Panc1 (cell line): ENCODE measurements around the gene FIS1. TPM values are rescaled to one million over a fixed set of nuclear protein-coding genes. Genes with fewer than 3 reads are reported as not detected.

Source experiments
- ATAC-seq: fragments of 200-7000 bp; cut with Tn5 transposase; 2 replicates; pipeline ENCODE4 v1.9.1; 2020; ENCODE audit warnings: mild to moderate bottlenecking, moderate library complexity
- BruUV-seq: library from RNA; stranded (reverse); fragments of 400-500 nt; replicated peaks from 2 replicates; lab custom pipeline; 2021; lab: Mats Ljungman, UMichigan
- CTCF ChIA-PET: fragments of 300-600 bp; sonication (Branson Sonifier 250); formaldehyde crosslinking; loops from one replicate; lab custom pipeline; 2022; ENCODE audit warnings: antibody characterized with exemption; lab: Charles Lee
- POLR2A ChIA-PET: fragments of 300-600 bp; sonication (Branson Sonifier 250); formaldehyde crosslinking; loops from one replicate; lab custom pipeline; 2022; ENCODE audit warnings: antibody characterized with exemption; lab: Charles Lee
- DNase-seq: peaks from one replicate; pipeline ENCODE4 v3.0.0-alpha.2; 2010; ENCODE audit warnings: low read depth, low spot score
- H3K27ac ChIP-seq: 2 replicates; pipeline ENCODE4 v1.5.1; 2011; ENCODE audit warnings: mild to moderate bottlenecking, low read length, inconsistent platforms
- H3K27me3 ChIP-seq: fragments of 200-500 bp; sonication (Bioruptor generic); 2 replicates; pipeline ENCODE4 v1.6.0; 2014; ENCODE audit warnings: low read length, inconsistent platforms; ENCODE audit not compliant: control insufficient read depth, insufficient read depth
- H3K36me3 ChIP-seq: fragments of 200-500 bp; sonication (Bioruptor generic); 2 replicates; pipeline ENCODE4 v1.5.1; 2014; ENCODE audit warnings: inconsistent platforms, mild to moderate bottlenecking, low read length, moderate library complexity; ENCODE audit not compliant: control insufficient read depth, insufficient read depth
- H3K4me1 ChIP-seq: 2 replicates; pipeline ENCODE4 v1.5.1; 2011; ENCODE audit warnings: inconsistent platforms, mild to moderate bottlenecking, low read length, moderate library complexity; ENCODE audit not compliant: control insufficient read depth, insufficient read depth
- H3K4me3 ChIP-seq, 2 experiments: 2 replicates each; pipeline ENCODE4 v1.5.1; 2011 to 2012; ENCODE audit warnings: low read depth in 2 of 2, low read length in 2 of 2, mild to moderate bottlenecking in 2 of 2, inconsistent platforms in 1 of 2, moderate library complexity in 1 of 2
- H3K9me3 ChIP-seq: fragments of 200-500 bp; sonication (Bioruptor generic); 2 replicates; pipeline ENCODE4 v1.5.1; 2014; ENCODE audit warnings: low read depth, mild to moderate bottlenecking, inconsistent platforms, low read length, moderate library complexity; ENCODE audit not compliant: control insufficient read depth, insufficient read depth
- CTCF ChIP-seq: fragments of 450-650 bp; IDR thresholded peaks from 2 replicates; pipeline ENCODE4 v1.5.1; 2017; ENCODE audit warnings: mild to moderate bottlenecking
- POLR2AphosphoS5 ChIP-seq: IDR thresholded peaks from 2 replicates; pipeline ENCODE4 v1.6.1; 2012; ENCODE audit warnings: mild to moderate bottlenecking, low read depth, low read length, moderate library complexity
- SIN3A ChIP-seq: IDR thresholded peaks from 2 replicates; pipeline ENCODE4 v1.6.1; 2012; ENCODE audit warnings: low read depth, mild to moderate bottlenecking, low read length, moderate library complexity, borderline replicate concordance; ENCODE audit not compliant: insufficient read depth
- TCF7L2 ChIP-seq: IDR thresholded peaks from 2 replicates; pipeline ENCODE4 v1.6.1; 2011; ENCODE audit warnings: mild to moderate bottlenecking, low read depth, low read length, inconsistent platforms
- in situ Hi-C: cut with HindIII; loops from 2 replicates; pipeline ENCODE4 v1.10.0; 2016; ENCODE audit warnings: low sequenced_read_pairs, low pct_unique_long_range_greater_than_20kb
- intact Hi-C: fragments of 100-400 bp; cut with micrococcal nuclease; formaldehyde crosslinking; loops from one replicate; pipeline ENCODE4 v1.10.0; 2022; ENCODE audit not compliant: unreplicated experiment
- total RNA-seq: library from RNA; stranded (reverse); gene quantifications from one replicate; pipeline ENCODE4 v1.2.1, GENCODE V29; 2021; ENCODE audit not compliant: unreplicated experiment
- TF ChIP-seq, protein P1 (sequence below), 2 experiments: IDR thresholded peaks; 2 replicates each; pipeline ENCODE4 v1.6.1; 2011 to 2012; ENCODE audit warnings: low read depth in 2 of 2, control low read depth in 1 of 2, low read length in 1 of 2, mild to moderate bottlenecking in 1 of 2, moderate library complexity in 1 of 2; ENCODE audit not compliant: insufficient read depth in 1 of 2

The FIS1 gene
- total RNA-seq, 1 experiment from 2014 or later, result 110 TPM

- ATAC-seq (no peak), DNase-seq (no peak)
- ChIA-PET CTCF (no interaction called here), POLR2A (no interaction called here)
- intact Hi-C loops, result no loop called here
- BruUV-seq, result no TSS peak
- H3K4me3 ChIP-seq, result no peak overlapping the region
- TF ChIP-seq TCF7L2 (no peak), CTCF (no peak), SIN3A (no peak), POLR2AphosphoS5 (no peak)
- TF ChIP-seq, protein P1, sequence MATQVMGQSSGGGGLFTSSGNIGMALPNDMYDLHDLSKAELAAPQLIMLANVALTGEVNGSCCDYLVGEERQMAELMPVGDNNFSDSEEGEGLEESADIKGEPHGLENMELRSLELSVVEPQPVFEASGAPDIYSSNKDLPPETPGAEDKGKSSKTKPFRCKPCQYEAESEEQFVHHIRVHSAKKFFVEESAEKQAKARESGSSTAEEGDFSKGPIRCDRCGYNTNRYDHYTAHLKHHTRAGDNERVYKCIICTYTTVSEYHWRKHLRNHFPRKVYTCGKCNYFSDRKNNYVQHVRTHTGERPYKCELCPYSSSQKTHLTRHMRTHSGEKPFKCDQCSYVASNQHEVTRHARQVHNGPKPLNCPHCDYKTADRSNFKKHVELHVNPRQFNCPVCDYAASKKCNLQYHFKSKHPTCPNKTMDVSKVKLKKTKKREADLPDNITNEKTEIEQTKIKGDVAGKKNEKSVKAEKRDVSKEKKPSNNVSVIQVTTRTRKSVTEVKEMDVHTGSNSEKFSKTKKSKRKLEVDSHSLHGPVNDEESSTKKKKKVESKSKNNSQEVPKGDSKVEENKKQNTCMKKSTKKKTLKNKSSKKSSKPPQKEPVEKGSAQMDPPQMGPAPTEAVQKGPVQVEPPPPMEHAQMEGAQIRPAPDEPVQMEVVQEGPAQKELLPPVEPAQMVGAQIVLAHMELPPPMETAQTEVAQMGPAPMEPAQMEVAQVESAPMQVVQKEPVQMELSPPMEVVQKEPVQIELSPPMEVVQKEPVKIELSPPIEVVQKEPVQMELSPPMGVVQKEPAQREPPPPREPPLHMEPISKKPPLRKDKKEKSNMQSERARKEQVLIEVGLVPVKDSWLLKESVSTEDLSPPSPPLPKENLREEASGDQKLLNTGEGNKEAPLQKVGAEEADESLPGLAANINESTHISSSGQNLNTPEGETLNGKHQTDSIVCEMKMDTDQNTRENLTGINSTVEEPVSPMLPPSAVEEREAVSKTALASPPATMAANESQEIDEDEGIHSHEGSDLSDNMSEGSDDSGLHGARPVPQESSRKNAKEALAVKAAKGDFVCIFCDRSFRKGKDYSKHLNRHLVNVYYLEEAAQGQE (IDR thresholded peaks at IDR 0.05; ENCODE audit: insufficient read depth in 1 of 2, low read depth in 2 of 2, low read length in 1 of 2), result no peak
- no peaks in the 10 kb centered on the region for H3K9me3 ChIP-seq
- no peak overlapping the region for H3K27ac ChIP-seq
- in situ Hi-C loops, result no loop called here
- no peaks in the 10 kb centered on the region for H3K27me3 ChIP-seq
- no peaks in the 10 kb centered on the region for H3K4me1 ChIP-seq
- H3K36me3 ChIP-seq, result no peaks in the 10 kb centered on the region
Observed at GRCh38 chr7:101273206-101273605, 28.3 kb upstream of the FIS1 start.

DNA sequence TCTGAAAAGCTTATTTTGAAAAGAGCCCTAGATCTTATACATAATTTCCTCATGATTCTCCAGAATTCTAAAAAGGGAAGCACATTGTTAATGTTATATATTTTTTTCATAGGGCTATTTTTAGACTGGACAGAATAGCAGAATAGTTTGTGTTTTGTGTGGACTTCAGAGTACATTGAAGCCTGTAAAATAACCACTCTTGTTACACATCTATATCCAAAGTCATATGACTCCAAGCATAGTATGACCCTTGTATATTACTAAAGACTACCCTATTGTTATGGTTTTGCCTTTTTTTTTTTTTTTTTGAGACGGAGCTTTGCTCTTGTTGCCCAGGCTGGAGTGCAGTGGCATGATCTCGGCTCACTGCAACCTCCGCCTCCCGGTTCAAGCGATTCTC is 26.1 kb upstream of the FIS1 start:
- Histone ChIP-seq H3K27me3 (no peaks in the 10 kb centered on the region), H3K4me3 (no peak overlapping the region), H3K36me3 (no peaks in the 10 kb centered on the region), H3K9me3 (no peaks in the 10 kb centered on the region), H3K4me1 (no peaks in the 10 kb centered on the region), H3K27ac (no peak overlapping the region)
- ATAC-seq, result no peak
- BruUV-seq, result no TSS peak
- intact Hi-C loops (no loop called here), in situ Hi-C loops (no loop called here)
- CTCF ChIA-PET, result interaction anchor here (0.6 kb wide), 1 partner anchor 13 kb away, joined by 10 read pairs; no protein-coding TSS in a partner anchor
- TF ChIP-seq CTCF (no peak), SIN3A (no peak), POLR2AphosphoS5 (no peak), TCF7L2 (no peak)
- TF ChIP-seq, protein P1 (IDR thresholded peaks at IDR 0.05; ENCODE audit: insufficient read depth in 1 of 2, low read depth in 2 of 2, low read length in 1 of 2), result no peak
- DNase-seq, result no peak
- POLR2A ChIA-PET, result no interaction called here
